HepG2 (cell line): Measurements from ENCODE around the gene C10orf143. TPM values are rescaled to one million over a fixed set of nuclear protein-coding genes. Genes with fewer than 3 reads are reported as not detected.

Experiments used
- CEBPZ ChIP-seq: IDR thresholded peaks from 2 replicates; pipeline ENCODE4 v1.6.1; 2012; ENCODE audit warnings: low read length, improper control_type of control experiment
- CREB3 ChIP-seq: sonication (generic); formaldehyde crosslinking; IDR thresholded peaks from 2 replicates; pipeline ENCODE4 v1.5.0; 2020; ENCODE audit warnings: missing genetic modification reagents
- IKZF5 ChIP-seq: IDR thresholded peaks from 2 replicates; pipeline ENCODE4 v1.6.1; 2018; ENCODE audit warnings: missing genetic modification reagents, mild to moderate bottlenecking, missing compliant biosample characterization
- RCOR2 ChIP-seq: IDR thresholded peaks from 2 replicates; pipeline ENCODE4 v1.6.1; 2016; ENCODE audit warnings: missing biosample characterization, missing genetic modification reagents
- TBX3 ChIP-seq: fragments of 450-650 bp; IDR thresholded peaks from 2 replicates; pipeline ENCODE4 v1.6.1; 2017; ENCODE audit warnings: antibody characterized with exemption, mild to moderate bottlenecking, inconsistent platforms, borderline replicate concordance
- TRIM22 ChIP-seq: fragments of 450-650 bp; IDR thresholded peaks from 2 replicates; pipeline ENCODE4 v1.6.1; 2017
- ZNF251 ChIP-seq: sonication (generic); formaldehyde crosslinking; IDR thresholded peaks from 2 replicates; pipeline ENCODE4 v1.9.0; 2021; ENCODE audit warnings: mild to moderate bottlenecking, missing genetic modification reagents
- ZNF281 ChIP-seq: sonication (generic); formaldehyde crosslinking; IDR thresholded peaks from 2 replicates; pipeline ENCODE4 v1.4.0; 2020; ENCODE audit warnings: missing genetic modification reagents, borderline replicate concordance
- ZNF552 ChIP-seq: sonication (generic); formaldehyde crosslinking; IDR thresholded peaks from 2 replicates; pipeline ENCODE4 v1.9.0; 2022; ENCODE audit warnings: missing genetic modification reagents, mild to moderate bottlenecking, borderline replicate concordance
- polyA plus RNA-seq, 8 experiments: library from polyadenylated mRNA; depleted of rRNA in 3 of 8; stranded (reverse) in 7 of 8; unstranded in 1 of 8; fragments of >200 nt; fragmentation: Illumina TruSeq in 4 of 8; extraction: Trizol in 4 of 8; gene quantifications; 2 replicates each; pipeline versions ENCODE4 v1.2.1 to v1.2.3, GENCODE V29; 2011 to 2016; ENCODE audit warnings: low read depth in 4 of 8, missing spikeins in 1 of 8, mixed read lengths in 1 of 8; ENCODE audit not compliant: insufficient read depth in 1 of 8
- total RNA-seq, 5 experiments: library from RNA; depleted of rRNA; stranded (reverse); fragments of >200 nt; fragmentation: Illumina TruSeq; extraction: Trizol; gene quantifications; 2 replicates each; pipeline ENCODE4 v1.2.3, GENCODE V29; 2016; ENCODE audit warnings: low read depth in 1 of 5

Gene C10orf143
- total and polyA plus RNA-seq, 2 of the 13 experiments (the other 11 are each of a cell fraction or from before 2014, with no cell fraction given), result 0.21 to 0.91 TPM

DNA sequence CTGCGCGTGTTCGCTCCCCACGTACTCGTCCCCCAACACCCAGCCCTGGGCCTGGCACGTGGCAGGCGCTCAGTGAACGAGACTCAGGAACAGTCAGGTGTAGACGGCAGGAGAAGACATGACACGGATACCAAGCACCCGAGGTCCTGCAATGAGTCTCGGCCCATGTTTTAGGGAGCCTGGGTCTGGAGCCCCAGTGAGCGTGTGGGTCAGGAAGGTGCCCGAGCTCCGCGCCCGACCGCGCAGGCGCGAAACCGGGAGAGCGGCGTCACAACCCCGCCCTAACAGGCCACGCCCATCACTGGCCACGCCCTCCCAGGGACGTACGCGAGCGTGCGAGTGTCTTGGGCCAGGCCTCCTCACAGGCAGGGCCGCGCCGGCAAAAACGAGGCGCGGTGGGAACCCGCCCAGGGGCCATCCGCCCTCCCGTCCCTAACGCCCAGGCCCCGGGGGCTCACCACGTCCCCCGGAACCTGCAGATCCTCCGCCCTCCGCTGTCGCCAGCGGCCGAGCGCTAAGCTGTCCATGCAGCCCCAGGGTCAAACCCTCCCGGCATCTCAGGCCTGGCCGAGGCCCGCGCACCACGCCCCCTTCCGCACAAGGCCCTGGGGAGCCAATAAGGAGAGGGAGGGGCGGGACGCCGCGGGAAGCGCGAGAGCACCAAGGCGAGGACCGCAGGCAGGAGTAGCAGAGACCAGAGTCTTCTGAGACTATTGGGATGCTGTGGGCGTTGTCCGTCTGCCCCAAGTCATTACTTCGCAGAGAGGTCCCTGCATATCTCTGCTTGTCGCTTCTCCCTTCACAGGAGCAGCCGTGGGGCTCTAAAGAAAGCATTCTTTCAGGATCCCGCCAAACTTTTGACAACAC is at the start of gene C10orf143 (continued):
- TF ChIP-seq ZNF281 (CRISPR knock-in tag), result no peak
- TF ChIP-seq TBX3, result peak; percentile 34; the same call in 1 of the 2 replicates
- no peak for TF ChIP-seq TRIM22
- no peak; the same call in 1 of the 2 replicates for TF ChIP-seq CREB3
- TF ChIP-seq ZNF552, result 0 out of 2 replicates have a peak, but pooled peaks have one; percentile 56
- no peak for TF ChIP-seq CEBPZ
- TF ChIP-seq IKZF5, result peak; percentile 40; the same call in 1 of the 2 replicates
- TF ChIP-seq ZNF251 (CRISPR knock-in tag), result no peak
- no peak for TF ChIP-seq RCOR2 (CRISPR knock-in tag)
